HG03460 (cell line): ENCODE results near the gene MTIF3.
A peak's percentile ranks its signal among the peaks of the same experiment; 100 is the strongest.

Source experiments
- ATAC-seq: cut with Tn5 transposase; IDR thresholded peaks from one replicate; pipeline ENCODE4 v1.9.1; 2021; ENCODE audit not compliant: unreplicated experiment

Gene MTIF3, protein sequence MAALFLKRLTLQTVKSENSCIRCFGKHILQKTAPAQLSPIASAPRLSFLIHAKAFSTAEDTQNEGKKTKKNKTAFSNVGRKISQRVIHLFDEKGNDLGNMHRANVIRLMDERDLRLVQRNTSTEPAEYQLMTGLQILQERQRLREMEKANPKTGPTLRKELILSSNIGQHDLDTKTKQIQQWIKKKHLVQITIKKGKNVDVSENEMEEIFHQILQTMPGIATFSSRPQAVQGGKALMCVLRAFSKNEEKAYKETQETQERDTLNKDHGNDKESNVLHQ

DNA sequence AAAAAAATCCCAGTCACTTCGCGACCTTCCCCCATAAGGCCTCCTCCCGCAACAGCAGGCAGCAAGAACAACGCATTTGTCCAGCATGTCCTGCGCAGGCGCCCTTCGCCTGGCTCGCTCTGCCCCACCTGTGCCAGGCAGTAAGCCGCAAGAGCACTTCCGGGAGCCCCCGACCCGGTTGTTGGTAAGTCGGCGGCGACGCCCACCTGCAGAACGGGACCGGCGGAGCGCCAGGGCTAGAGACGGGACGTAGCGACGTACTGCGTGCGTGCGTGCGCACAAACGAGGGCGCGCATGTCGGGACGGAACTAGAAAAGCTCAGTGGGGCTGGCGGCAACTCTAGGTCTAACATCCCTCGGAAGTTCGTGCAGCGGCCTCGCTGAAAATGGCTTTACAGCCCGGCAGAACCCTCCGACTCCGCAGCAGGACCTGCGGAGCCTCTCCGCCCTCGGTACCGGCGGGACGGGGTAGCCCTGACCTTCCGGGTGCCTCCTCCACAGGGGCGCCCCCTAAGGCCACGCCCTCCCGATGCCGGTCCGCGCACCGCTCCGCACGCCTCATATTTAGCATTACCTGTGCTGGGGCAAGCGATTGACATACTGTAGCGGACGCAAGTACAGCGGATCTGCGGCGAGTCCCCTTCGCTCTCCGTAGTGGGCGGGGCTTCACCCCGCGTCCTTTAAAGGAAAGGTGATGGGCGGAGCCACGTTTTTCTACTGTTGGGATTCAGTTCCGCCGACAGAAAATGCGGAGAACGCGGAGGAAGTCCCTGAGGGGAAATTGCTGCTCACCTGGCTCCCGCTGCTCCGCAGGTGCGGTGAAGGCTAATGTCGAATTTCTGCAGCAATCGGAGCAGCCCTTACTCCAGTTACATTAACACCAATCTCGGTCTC is at the start of gene MTIF3:
Gene MTIF3 (minus strand): TSS at position 629 of the 893 bp plus-strand sequence. CDS start 10,116 bp downstream, outside the sequence.
- peak; percentile 74 for ATAC-seq

DNA sequence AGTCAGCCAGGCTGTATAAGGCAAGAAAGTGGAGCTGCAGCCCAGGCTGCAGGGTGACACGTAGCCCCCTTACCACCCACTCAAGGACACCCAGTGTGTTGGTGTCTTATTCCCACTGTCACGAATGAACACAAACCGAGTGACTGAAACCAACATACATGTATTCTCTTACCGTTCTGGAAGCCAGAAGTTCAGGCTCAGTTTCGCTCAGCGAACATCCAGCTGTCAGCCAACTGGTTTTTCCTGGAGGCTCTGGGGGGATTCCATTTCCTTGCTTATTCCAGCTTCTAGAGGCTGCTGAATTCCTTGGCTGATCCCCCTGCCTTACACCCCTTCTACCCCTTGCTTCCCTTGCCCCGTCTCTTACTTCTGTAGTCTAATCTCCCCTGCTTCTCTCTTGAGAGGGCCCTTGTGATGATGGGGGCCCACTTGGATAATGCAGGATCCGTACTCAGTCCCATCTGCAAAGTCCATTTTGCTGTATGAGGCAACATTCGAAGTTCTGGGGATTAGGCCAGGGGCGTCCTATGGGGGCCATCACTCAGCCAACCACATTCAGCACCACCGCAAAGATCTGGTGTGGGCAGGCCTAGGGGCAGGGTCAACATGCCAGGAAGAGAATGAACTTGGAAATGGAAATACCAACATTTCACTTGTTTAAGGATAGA is 47.3 kb upstream of the MTIF3 start:
- no peak for ATAC-seq

DNA sequence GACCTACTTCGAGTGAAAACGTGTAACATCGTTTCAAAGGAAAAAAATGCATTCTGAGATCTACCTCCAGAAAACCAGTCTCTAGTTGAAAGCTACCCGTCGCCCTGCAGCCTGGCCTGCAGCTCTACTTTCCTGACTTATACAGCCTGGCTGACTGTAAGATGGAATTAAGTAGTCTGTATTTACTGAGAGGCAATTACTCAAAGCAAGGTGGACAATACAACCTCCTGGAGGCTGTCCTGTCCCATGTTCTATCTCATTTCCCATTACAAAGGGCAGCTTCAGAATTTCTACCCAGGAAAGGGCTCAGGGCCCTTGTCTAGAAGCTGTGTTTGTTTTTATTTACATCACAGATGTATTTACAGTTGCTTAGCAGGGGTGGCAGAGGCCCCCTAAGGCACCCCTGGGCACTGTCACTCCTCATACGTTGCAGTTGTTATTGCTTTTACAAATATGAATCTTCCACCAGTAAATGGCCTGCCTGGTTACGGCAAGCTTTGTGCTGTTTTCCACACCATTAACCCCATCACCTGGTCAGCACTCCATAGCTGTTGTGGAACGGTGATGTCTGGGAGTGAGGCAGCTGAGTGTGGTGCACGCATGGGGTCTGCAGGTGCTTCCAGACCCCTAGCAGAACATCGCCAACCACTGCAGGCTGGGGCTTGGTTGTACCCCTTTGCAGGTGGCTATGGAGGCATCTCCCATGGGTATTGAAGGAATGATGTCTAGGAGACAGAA is 46.3 kb upstream of the MTIF3 start:
- ATAC-seq, result no peak

DNA sequence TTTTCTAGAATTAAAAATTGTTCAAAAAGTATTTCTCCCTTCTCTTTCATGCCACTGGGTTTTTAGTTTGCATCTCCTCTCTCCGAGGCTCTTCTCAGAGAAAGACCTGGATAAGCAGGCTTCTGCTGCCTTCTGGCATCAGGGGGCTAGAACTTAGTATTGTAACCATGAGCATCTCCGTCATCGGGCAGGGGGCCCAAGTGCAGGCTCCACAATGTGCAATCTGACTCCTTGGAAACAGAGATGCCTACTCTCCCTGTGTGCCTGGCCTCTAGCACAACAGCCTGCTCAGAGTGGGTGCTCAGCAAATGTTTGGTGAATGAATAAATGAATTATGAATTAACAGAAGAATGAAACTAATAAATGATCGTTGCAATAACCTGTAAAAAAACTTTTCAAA is 45.6 kb upstream of the MTIF3 start:
- no peak for ATAC-seq

DNA sequence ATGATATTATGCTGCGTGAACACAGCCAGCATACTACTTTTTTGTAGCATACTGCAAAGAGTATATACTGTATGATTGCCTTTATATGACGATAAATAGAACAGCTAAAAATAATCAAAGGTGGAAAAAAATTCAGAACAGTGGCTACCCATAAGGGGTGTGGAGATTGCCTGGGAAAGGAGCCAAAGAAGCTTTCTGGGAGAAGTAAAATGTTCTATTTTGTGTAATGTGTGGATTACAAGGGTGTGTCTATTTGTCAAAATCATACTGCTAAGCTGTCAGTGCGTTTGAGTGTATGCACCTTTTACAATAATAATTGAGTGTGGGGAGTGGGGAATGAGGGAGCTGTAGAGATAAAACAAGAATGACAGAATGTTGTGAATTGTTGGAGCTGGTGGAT is 45.2 kb upstream of the MTIF3 start:
- ATAC-seq, result no peak

- no peak for ATAC-seq
Measured at GRCh38 chr13:27493981-27494380, 43.6 kb upstream of the MTIF3 start.

GRCh38 chr13:27489456-27489855 is 39.1 kb upstream of the MTIF3 start:
- ATAC-seq, result no peak

DNA sequence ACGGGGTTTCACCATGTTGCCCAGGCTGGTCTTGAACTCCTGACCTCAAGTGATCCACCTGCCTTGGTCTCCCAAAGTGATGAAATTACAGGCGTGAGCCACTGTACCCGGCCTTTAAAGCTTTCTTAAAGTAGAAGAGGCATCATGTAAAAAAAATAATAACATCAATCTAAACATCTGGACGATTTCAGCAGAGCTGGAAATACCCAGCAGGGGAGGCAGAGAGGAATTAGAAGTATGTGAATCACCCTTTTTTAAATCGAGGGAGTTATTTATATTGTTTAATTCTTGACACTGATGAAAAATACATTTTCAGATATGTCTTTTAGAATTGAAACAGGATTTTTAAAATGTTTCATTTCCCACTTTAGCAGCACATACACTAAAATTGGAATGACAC is 37.4 kb upstream of the MTIF3 start:
- no peak for ATAC-seq

DNA sequence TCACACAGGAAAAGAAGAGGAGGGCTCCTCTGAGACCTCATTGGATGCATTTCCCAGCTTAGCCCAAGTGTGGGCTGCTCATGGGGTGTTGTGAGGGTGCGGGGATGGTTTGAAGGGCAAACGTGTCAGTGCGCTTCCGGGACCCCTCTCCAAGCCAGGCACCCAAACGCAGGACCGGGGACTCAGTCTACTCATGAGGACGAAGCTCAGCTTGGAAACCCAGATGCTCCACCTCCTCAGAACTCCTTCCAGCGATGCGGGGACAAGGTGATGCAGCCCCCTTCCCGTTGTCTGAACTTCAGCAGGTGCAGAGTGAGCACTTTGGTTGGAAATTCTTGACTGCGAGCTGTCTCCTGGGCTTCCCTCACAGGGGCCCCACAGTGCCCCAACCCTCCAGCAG is 33.1 kb upstream of the MTIF3 start:
- ATAC-seq, result no peak

- ATAC-seq, result peak; percentile 93
Measured at GRCh38 chr13:27482983-27483382, 32.6 kb upstream of the MTIF3 start.

DNA sequence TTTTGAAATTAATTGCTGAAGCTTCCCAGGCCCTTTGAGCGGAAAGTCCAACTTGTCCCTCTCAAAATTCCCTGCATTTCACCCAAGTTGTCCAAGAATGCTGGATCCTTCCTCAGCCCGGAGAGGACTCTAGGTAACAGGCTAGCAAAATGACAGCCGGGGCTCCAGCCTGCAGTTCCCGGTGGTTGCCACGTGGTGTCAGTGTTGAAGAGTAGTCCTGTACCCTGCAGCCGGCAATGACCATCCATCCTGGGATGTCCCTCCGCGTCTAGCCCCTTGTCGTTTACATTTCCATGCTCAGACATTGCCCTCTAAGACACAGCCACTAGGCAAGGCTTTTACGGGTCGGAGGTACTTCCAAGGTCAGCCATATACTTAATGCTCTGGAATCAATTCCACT is 31.4 kb upstream of the MTIF3 start:
- no peak for ATAC-seq

DNA sequence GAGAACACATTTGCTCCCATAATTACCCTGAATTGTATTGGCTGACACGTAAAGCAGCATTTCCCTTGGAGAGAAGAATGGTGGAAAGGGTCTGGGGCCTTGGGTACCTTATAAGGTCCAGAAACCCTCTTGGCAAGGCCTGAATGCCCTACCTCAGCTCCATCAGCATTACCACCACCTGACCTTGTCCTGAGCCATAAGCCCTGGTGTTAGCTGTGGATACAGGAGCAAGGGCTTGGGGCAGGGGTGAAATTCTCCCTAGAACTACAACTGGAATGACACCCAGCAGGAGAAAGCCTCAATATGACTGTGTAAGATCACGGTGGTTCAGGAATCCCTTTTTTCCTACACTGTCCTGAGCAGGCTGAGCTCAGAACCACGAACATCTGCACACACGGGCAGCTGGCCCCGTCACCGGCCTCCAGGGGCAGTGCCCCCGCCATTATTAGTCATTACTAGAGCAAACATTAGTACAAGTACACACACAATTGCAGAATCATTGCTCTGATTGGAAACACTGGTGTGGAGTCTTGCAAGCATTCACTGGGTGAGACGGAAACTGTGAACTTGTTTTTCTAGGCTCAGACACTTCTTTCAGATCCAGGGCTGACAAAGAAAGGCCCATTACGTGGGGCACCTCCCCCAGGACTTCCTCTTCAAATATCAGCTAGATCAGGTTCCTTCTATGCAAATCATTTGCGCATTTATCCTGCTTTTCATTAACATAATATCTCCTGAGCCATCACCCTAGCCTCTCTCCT is 26.8 kb upstream of the MTIF3 start:
- no peak for ATAC-seq

DNA sequence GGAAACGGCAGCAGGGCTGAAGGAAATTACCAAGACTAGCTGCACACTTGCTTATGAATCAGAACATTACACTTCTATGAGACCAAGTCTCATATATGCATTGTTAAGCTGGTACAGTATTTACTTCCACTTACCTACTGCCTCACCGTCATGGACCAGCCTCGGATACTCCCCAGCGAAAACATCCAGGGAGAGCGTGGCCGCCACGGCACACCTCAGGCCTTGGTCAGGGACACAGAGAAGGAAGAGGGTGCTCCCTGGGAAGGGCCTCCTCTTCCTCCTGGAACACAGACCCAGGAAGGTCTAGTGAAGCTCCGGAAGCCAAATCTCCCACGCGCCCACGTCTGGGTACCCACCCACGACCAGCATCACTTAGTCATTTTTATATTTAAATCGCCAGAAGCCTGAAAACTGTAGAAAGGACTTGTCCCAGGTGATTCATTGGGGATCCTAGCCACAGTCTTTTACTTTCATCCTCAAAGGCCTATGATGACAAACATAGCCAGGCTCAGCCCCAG is 24.4 kb upstream of the MTIF3 start:
- no peak for ATAC-seq

DNA sequence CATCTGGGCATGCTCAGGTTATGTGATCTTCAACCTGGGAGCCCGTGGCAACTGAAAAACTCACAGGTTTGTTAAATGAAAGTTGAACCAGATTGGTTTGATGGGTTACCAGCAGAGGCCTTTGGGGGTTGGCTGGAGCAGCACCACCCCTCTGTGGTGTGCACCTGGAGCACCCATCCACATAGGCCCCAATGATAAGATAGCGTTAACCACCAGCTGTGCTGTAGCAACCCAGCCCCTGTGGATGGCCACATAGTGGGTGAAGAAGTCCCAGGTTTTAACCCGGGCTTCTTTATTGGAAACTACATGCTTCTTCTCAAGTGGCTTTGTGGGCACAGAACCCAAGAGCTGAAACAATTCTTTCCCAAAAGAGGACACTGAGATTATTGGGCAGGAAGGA is 22.6 kb upstream of the MTIF3 start:
- no peak for ATAC-seq

DNA sequence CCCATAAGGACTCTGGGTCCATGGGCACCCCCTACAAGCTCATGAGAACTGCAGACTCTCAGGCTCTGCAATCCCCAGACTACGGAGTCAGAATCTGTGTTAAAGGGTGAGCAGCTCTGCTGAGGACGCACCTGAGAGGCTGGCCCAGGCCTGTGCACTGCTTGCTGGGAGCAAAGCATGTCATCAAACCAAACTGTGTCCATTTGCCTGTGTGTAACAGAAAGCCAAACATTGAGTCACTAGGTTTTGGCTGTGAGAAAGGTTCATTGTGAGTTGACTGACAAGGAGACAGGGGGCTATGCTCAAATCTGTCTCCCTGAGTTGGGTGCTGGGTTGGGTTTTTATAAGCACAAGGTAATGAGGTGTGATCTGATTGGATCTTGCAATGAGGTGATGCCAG is 22.1 kb upstream of the MTIF3 start:
- ATAC-seq, result no peak

- ATAC-seq, result no peak
Measured at GRCh38 chr13:27470075-27470820, 19.9 kb upstream of the MTIF3 start.

GRCh38 chr13:27466513-27466912 is 16.1 kb upstream of the MTIF3 start:
- no peak for ATAC-seq

- no peak for ATAC-seq
Measured at GRCh38 chr13:27465611-27466010, 15.2 kb upstream of the MTIF3 start.

GRCh38 chr13:27463500-27463899 is 13.1 kb upstream of the MTIF3 start:
- ATAC-seq, result no peak
